Adrenal gland (tissue), 12 donors: ENCODE data around the gene MAML1. TPM values are rescaled to one million over a fixed set of nuclear protein-coding genes. Genes with fewer than 3 reads are reported as not detected.

Experiments used
- DNase-seq, 7 donors: peaks; one replicate each; pipeline ENCODE4 v3.0.0-alpha.2; 2019 to 2020
- H3K27ac ChIP-seq, 5 donors: fragments of 200-600 bp; sonication (generic) in 4 of 5; 1 replicate in 3 of 5; 2 replicates in 2 of 5; pipeline versions ENCODE4 v1.5.1 to v1.8.0; 2016 to 2020; ENCODE audit warnings: mild to moderate bottlenecking in 1 of 5
- H3K27me3 ChIP-seq: fragments of 200-600 bp; 2 replicates; pipeline ENCODE4 v1.8.0; 2021
- H3K36me3 ChIP-seq, 2 donors: fragments of 200-600 bp; replicated peaks in 1 of 2; 1 replicate in 1 of 2; 2 replicates in 1 of 2; pipeline versions ENCODE4 v1.5.1 to v1.8.0; 2018 to 2022
- H3K4me1 ChIP-seq, 2 donors: fragments of 200-600 bp; replicated peaks in 1 of 2; 1 replicate in 1 of 2; 2 replicates in 1 of 2; pipeline versions ENCODE4 v1.5.1 to v1.8.0; 2018 to 2021
- H3K4me3 ChIP-seq, 4 donors: fragments of 200-600 bp; sonication (generic) in 3 of 4; one replicate each; pipeline ENCODE4 v1.5.1; 2016 to 2018
- H3K9me3 ChIP-seq, 3 donors: fragments of 200-600 bp; sonication (generic) in 1 of 3; replicated peaks in 1 of 3; 1 replicate in 2 of 3; 2 replicates in 1 of 3; pipeline versions ENCODE4 v1.5.1 to v1.8.0; 2016 to 2021
- CTCF ChIP-seq, 6 experiments: fragments of 450-650 bp in 4 of 6; fragments of 200-600 bp in 2 of 6; sonication (generic) in 1 of 6; IDR thresholded peaks; 1 replicate in 5 of 6; 2 replicates in 1 of 6; pipeline versions ENCODE4 v1.5.1 to v1.8.0; 2016 to 2021; ENCODE audit warnings: antibody characterized with exemption in 6 of 6, mild to moderate bottlenecking in 2 of 6, moderate library complexity in 1 of 6
- POLR2A ChIP-seq, 2 donors: fragments of 450-650 bp; IDR thresholded peaks; one replicate each; pipeline ENCODE4 v1.6.1; 2017; ENCODE audit warnings: antibody characterized with exemption in 2 of 2, mild to moderate bottlenecking in 2 of 2, moderate library complexity in 1 of 2
- WGBS, 4 donors: extraction: QIAGEN DNeasy Blood & Tissue Kit in 2 of 4; methylation state at CpG; one replicate each; pipeline versions ENCODE4 v1.1.5 to v1.1.7; 2013 to 2017; 5-methylcytosine and 5-hydroxymethylcytosine counted together
- intact Hi-C, 2 donors: fragments of 100-400 bp; cut with DNase I; formaldehyde crosslinking; loops; one replicate each; pipeline versions ENCODE4 v1.14.1 to v1.15.0; 2022 to 2023
- polyA plus RNA-seq, 3 donors: library from polyadenylated mRNA; stranded (reverse); fragments of 200-250 nt in 2 of 3; fragments of 350-450 nt in 1 of 3; fragmentation: Illumina TruSeq in 1 of 3; extraction: RNeasy Lipid Tissue Mini Kit (QIAGEN cat#74804) in 1 of 3; gene quantifications; one replicate each; pipeline ENCODE4 v1.2.3, GENCODE V29; 2013 to 2014
- total RNA-seq, 9 donors: library from RNA; depleted of rRNA in 4 of 9; stranded (reverse); fragments of >200 nt in 4 of 9; fragments of 120-200 nt in 1 of 9; fragmentation: NEBNext Ultra II Directional in 1 of 9; extraction: Animal tissue kit (Norgen Biotek cat#: 25700) in 1 of 9; gene quantifications; one replicate each; pipeline versions ENCODE4 v1.1.0 to v1.2.4, GENCODE V29; 2013 to 2023
- donor health status: healthy with polysubstance abuse.
- donor health status: Bipolar disorder and iron deficiency.
- donor health status: DM: yes; HTN: yes; CAD: no.
- donor health status: DM: no; HTN: no; CAD: no.
- donor health status: DM: no; HTN: no; CAD: no.
- donor health status: DM: yes; HTN: yes; CAD: no.

MAML1 gene
- total and polyA plus RNA-seq, 12 donors, result 7.3 to 70.7 (median 29.2) TPM

GRCh38 chr5:179793468-179794139 is 61.0 kb downstream of the MAML1 start, which contains the start of gene LTC4S:
TSS of gene LTC4S (plus strand) at chr5:179793986. CDS start at chr5:179794081, 95 bp downstream.
- Histone ChIP-seq H3K27me3 (no peaks in the 10 kb centered on the region), H3K36me3 (peaks cover 0 to 15% of the 10 kb centered on the region in 2 donors), H3K9me3 (no peaks in the 10 kb centered on the region), H3K4me3 (peak within 1 kb of the TSS in 1 of 4 donors; percentile 64), H3K27ac (peak within 1 kb of the TSS in 4 of 5 donors; percentile 35 to 88 (median 86)), H3K4me1 (peaks cover 10 to 42% of the 10 kb centered on the region in 2 donors)
- intact Hi-C loops, result no loop called here
- TF ChIP-seq CTCF (IDR thresholded peaks at IDR 0.05) (no peak), POLR2A (IDR thresholded peaks at IDR 0.05) (peak; percentile 15 to 29)
- 44 to 62% (median 55%) methylated on average over 9 to 19 of the region's 19 CpGs for WGBS, 4 donors
- DNase-seq, result peak; percentile 66 to 85 (median 77)

GRCh38 chr5:179794171-179794570 is 61.5 kb downstream of the MAML1 start:
- Histone ChIP-seq H3K27ac (peak overlapping the region in 2 of 5 donors; percentile 78 to 86), H3K9me3 (no peaks in the 10 kb centered on the region), H3K4me3 (peak overlapping the region in 1 of 4 donors; percentile 64), H3K36me3 (peaks cover 0 to 21% of the 10 kb centered on the region in 2 donors), H3K27me3 (no peaks in the 10 kb centered on the region), H3K4me1 (peaks cover 10 to 42% of the 10 kb centered on the region in 2 donors)
- WGBS, 4 donors, result 68 to 72% (median 68%) methylated on average over 3 of the region's 3 CpGs; no CpG with 5 or more reads in 1 of the 4 donors
- peak in 1 of 7 donors; percentile 21 for DNase-seq
- no peak for TF ChIP-seq CTCF (IDR thresholded peaks at IDR 0.05)
- no peak for TF ChIP-seq POLR2A (IDR thresholded peaks at IDR 0.05)
- intact Hi-C loops, result no loop called here

GRCh38 chr5:179794575-179794974 is 62.0 kb downstream of the MAML1 start:
- intact Hi-C loops, result no loop called here
- peaks cover 10 to 42% of the 10 kb centered on the region in 2 donors for H3K4me1 ChIP-seq
- DNase-seq, result peak in 2 of 7 donors; percentile 13 to 21

More at GRCh38 chr5:179794575-179794974, 62.0 kb downstream of the MAML1 start:
- Histone ChIP-seq H3K36me3 (peaks cover 0 to 25% of the 10 kb centered on the region in 2 donors), H3K27me3 (no peaks in the 10 kb centered on the region), H3K27ac (peak overlapping the region in 3 of 5 donors; percentile 85 to 88 (median 86)), H3K4me3 (peak overlapping the region in 1 of 4 donors; percentile 64), H3K9me3 (no peaks in the 10 kb centered on the region)
- WGBS, 4 donors, result 89 to 100% (median 92%) methylated on average over 2 to 3 of the region's 3 CpGs
- TF ChIP-seq CTCF (IDR thresholded peaks at IDR 0.05) (no peak), POLR2A (IDR thresholded peaks at IDR 0.05) (no peak)
